ENCODE results near the gene ZBTB43. TPM values are rescaled to one million over a fixed set of nuclear protein-coding genes. Genes with fewer than 3 reads are reported as not detected.

Gene ZBTB43
- total RNA-seq, 1 experiment from 2014 or later, result 13.8 TPM

DNA sequence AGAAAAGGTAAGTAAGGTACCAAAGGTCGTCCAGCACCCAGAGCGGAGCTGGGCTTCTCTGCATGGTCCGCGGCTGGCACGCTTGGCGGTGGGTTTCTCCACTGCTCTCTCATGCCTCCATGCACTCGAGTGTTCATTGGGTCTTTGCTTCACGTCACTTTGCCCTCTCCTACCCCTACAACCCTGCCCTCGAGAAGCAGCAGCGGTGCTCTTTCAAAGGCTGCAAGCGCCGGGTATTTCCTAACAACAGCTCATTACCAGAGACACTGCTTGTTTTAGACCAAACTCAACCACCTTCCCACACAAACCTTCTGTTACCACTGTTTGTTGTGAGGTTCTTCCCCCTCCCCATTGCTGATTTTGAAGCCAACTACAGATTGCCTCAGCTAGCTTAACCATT, 34.1 kb downstream of the ZBTB43 start:
- DNase-seq (ENCODE audit: low spot score), result no peak
- POLR2A ChIA-PET (ENCODE audit: low non-redundant PET), result no interaction called here
- CTCF ChIA-PET, result no interaction called here
- H3K36me3 ChIP-seq (ENCODE audit: insufficient read depth, low read length, poor library complexity, severe bottlenecking), result peaks cover 9% of the 10 kb centered on the region
- BruUV-seq (replicated peaks), result no TSS peak
- TF ChIP-seq EZH2 (IDR thresholded peaks at IDR 0.05; ENCODE audit: borderline replicate concordance, low read depth, low read length, poor library complexity, severe bottlenecking) (no peak), CTCF (conservative IDR thresholded peaks at IDR 0.05; ENCODE audit: low read depth, low read length) (no peak)
- no peaks in the 10 kb centered on the region for H3K9me3 ChIP-seq (ENCODE audit: low read depth, low read length, poor library complexity, severe bottlenecking)
- H3K27me3 ChIP-seq (replicated peaks; ENCODE audit: insufficient read depth, low read depth, low read length, poor library complexity), result no peaks in the 10 kb centered on the region
- intact Hi-C loops (cut with micrococcal nuclease; ENCODE audit: unreplicated experiment), result no loop called here
- no peak overlapping the region for H3K4me3 ChIP-seq (ENCODE audit: low read depth, low read length, poor library complexity, severe bottlenecking)
- H3K27ac ChIP-seq (ENCODE audit: low read depth, low read length, poor library complexity, severe bottlenecking), result no peak overlapping the region
- H3K4me1 ChIP-seq (ENCODE audit: insufficient read depth, low read length, poor library complexity, severe bottlenecking), result peaks cover 2% of the 10 kb centered on the region

- no peak overlapping the region for H3K4me3 ChIP-seq (ENCODE audit: low read depth, low read length, poor library complexity, severe bottlenecking)
- H3K27me3 ChIP-seq (replicated peaks; ENCODE audit: insufficient read depth, low read depth, low read length, poor library complexity), result no peaks in the 10 kb centered on the region
- no peak for DNase-seq (ENCODE audit: low spot score)
- peaks cover 5% of the 10 kb centered on the region for H3K36me3 ChIP-seq (ENCODE audit: insufficient read depth, low read length, poor library complexity, severe bottlenecking)
- intact Hi-C loops (cut with micrococcal nuclease; ENCODE audit: unreplicated experiment), result no loop called here
- H3K4me1 ChIP-seq (ENCODE audit: insufficient read depth, low read length, poor library complexity, severe bottlenecking), result no peaks in the 10 kb centered on the region
- no peak for TF ChIP-seq EZH2 (IDR thresholded peaks at IDR 0.05; ENCODE audit: borderline replicate concordance, low read depth, low read length, poor library complexity, severe bottlenecking)
- TF ChIP-seq CTCF (conservative IDR thresholded peaks at IDR 0.05; ENCODE audit: low read depth, low read length), result no peak
- H3K9me3 ChIP-seq (ENCODE audit: low read depth, low read length, poor library complexity, severe bottlenecking), result no peaks in the 10 kb centered on the region
- no peak overlapping the region for H3K27ac ChIP-seq (ENCODE audit: low read depth, low read length, poor library complexity, severe bottlenecking)
- CTCF ChIA-PET, result no interaction called here
- BruUV-seq (replicated peaks), result no TSS peak
- POLR2A ChIA-PET (ENCODE audit: low non-redundant PET), result no interaction called here
These were observed 34.5 kb downstream of the ZBTB43 start for GRCh38 chr9:126839301-126839700.

DNA sequence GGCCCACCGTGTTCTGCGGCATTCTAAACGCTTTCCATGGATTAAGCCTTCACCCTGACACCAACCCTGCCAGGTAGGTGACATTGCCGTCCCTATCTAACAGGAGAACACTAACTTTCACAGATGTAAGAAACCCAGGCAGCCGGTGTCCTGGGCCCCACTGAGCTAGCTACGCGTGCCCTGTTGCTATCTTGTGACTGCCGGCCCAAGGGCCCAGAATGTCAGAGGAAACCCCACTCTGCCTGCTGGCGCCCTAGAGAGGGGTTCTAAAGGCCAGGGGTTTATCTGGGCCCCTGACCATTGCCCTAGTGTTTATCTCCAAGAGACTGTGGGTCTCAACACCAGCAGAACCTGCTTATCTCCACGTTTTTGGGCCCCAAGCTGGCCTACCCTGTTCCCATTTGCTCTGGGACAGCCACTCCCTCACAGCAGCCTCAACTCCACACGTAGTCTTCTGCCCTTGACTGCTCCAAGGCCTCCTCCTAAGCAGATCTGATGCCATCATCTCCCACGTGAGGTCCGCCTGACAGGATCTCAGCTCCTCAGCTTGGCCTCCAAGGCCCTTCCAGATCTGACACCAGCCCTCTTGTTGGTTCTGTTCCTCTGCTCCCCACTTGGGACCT, 37.5 kb downstream of the ZBTB43 start:
- intact Hi-C loops (cut with micrococcal nuclease; ENCODE audit: unreplicated experiment), result no loop called here
- TF ChIP-seq EZH2 (IDR thresholded peaks at IDR 0.05; ENCODE audit: borderline replicate concordance, low read depth, low read length, poor library complexity, severe bottlenecking) (no peak), CTCF (conservative IDR thresholded peaks at IDR 0.05; ENCODE audit: low read depth, low read length) (no peak)
- DNase-seq (ENCODE audit: low spot score), result no peak
- H3K27ac ChIP-seq (ENCODE audit: low read depth, low read length, poor library complexity, severe bottlenecking), result no peak overlapping the region
- no peak overlapping the region for H3K4me3 ChIP-seq (ENCODE audit: low read depth, low read length, poor library complexity, severe bottlenecking)
- no TSS peak for BruUV-seq (replicated peaks)
- no peaks in the 10 kb centered on the region for H3K9me3 ChIP-seq (ENCODE audit: low read depth, low read length, poor library complexity, severe bottlenecking)
- POLR2A ChIA-PET (ENCODE audit: low non-redundant PET), result no interaction called here
- CTCF ChIA-PET, result no interaction called here
- no peaks in the 10 kb centered on the region for H3K4me1 ChIP-seq (ENCODE audit: insufficient read depth, low read length, poor library complexity, severe bottlenecking)
- H3K36me3 ChIP-seq (ENCODE audit: insufficient read depth, low read length, poor library complexity, severe bottlenecking), result no peaks in the 10 kb centered on the region
- H3K27me3 ChIP-seq (replicated peaks; ENCODE audit: insufficient read depth, low read depth, low read length, poor library complexity), result no peaks in the 10 kb centered on the region

All from A673 (cell line).